MCF 10A (cell line): ENCODE results near the gene CD7. TPM values are rescaled to one million over a fixed set of nuclear protein-coding genes. Genes with fewer than 3 reads are reported as not detected.

Experiments
- BruUV-seq: library from RNA; stranded (reverse); fragments of 400-500 nt; replicated peaks from 2 replicates; lab custom pipeline; 2021; lab: Mats Ljungman, UMichigan
- CTCF ChIA-PET: fragments of 300-600 bp; sonication (Branson Sonifier 250); formaldehyde crosslinking; extraction: SDS; loops from one replicate; lab custom pipeline; 2021; ENCODE audit warnings: antibody characterized with exemption, inconsistent platforms; lab: Yijun Ruan, JAX
- POLR2A ChIA-PET: fragments of 300-600, 350-650 bp; sonication (Branson Sonifier 250); formaldehyde crosslinking; extraction: SDS; loops from one replicate; lab custom pipeline; 2020; ENCODE audit warnings: antibody characterized with exemption, inconsistent platforms; lab: Yijun Ruan, JAX
- DNase-seq: peaks from one replicate; pipeline ENCODE4 v3.0.0-alpha.2; 2018; ENCODE audit not compliant: unreplicated experiment
- H3K27ac Mint-ChIP-seq: one replicate; pipeline ENCODE4 v1.8.0; 2022; ENCODE audit warnings: mild to moderate bottlenecking, low read depth, mixed read lengths; ENCODE audit not compliant: unreplicated experiment
- H3K27me3 Mint-ChIP-seq: one replicate; pipeline ENCODE4 v1.8.0; 2022; ENCODE audit warnings: mixed read lengths; ENCODE audit not compliant: insufficient read depth, unreplicated experiment
- H3K36me3 Mint-ChIP-seq: one replicate; pipeline ENCODE4 v1.8.0; 2022; ENCODE audit warnings: mild to moderate bottlenecking, moderate library complexity, mixed read lengths; ENCODE audit not compliant: insufficient read depth, unreplicated experiment
- H3K4me1 Mint-ChIP-seq: one replicate; pipeline ENCODE4 v1.8.0; 2022; ENCODE audit warnings: mixed read lengths; ENCODE audit not compliant: insufficient read depth, unreplicated experiment
- H3K4me3 Mint-ChIP-seq: one replicate; pipeline ENCODE4 v1.8.0; 2022; ENCODE audit warnings: mild to moderate bottlenecking, moderate library complexity, mixed read lengths; ENCODE audit not compliant: unreplicated experiment
- H3K9me3 Mint-ChIP-seq: one replicate; pipeline ENCODE4 v1.8.0; 2022; ENCODE audit warnings: mixed read lengths; ENCODE audit not compliant: unreplicated experiment
- intact Hi-C: fragments of 100-400 bp; cut with micrococcal nuclease; formaldehyde crosslinking; loops from 2 replicates; pipeline ENCODE4 v1.14.1; 2022
- total RNA-seq: library from RNA; stranded (reverse); gene quantifications from 2 replicates; pipeline ENCODE4 v1.2.3, GENCODE V29; 2022
- TF ChIP-seq, protein P1 (sequence below): fragments of 200-600 bp; IDR thresholded peaks from one replicate; pipeline ENCODE4 v1.8.0; 2022; ENCODE audit warnings: antibody characterized with exemption, mild to moderate bottlenecking; ENCODE audit not compliant: unreplicated experiment

CD7 gene
- total RNA-seq, 1 experiment from 2014 or later, result 0.63 TPM

- ChIA-PET POLR2A (interaction anchor here (0.9 to 1.4 kb wide), 2 partner anchors 32 to 49 kb away, joined by 3 to 5 read pairs; no protein-coding TSS in a partner anchor), CTCF (interaction anchor here (0.6 kb wide), 1 partner anchor 200 kb away, joined by 3 read pairs; no protein-coding TSS in a partner anchor)
- no peaks in the 10 kb centered on the region for H3K27me3 Mint-ChIP-seq
- H3K36me3 Mint-ChIP-seq, result peaks cover 2% of the 10 kb centered on the region
- intact Hi-C loops, result no loop called here
- DNase-seq, result peak; percentile 77
- TF ChIP-seq, protein P1, sequence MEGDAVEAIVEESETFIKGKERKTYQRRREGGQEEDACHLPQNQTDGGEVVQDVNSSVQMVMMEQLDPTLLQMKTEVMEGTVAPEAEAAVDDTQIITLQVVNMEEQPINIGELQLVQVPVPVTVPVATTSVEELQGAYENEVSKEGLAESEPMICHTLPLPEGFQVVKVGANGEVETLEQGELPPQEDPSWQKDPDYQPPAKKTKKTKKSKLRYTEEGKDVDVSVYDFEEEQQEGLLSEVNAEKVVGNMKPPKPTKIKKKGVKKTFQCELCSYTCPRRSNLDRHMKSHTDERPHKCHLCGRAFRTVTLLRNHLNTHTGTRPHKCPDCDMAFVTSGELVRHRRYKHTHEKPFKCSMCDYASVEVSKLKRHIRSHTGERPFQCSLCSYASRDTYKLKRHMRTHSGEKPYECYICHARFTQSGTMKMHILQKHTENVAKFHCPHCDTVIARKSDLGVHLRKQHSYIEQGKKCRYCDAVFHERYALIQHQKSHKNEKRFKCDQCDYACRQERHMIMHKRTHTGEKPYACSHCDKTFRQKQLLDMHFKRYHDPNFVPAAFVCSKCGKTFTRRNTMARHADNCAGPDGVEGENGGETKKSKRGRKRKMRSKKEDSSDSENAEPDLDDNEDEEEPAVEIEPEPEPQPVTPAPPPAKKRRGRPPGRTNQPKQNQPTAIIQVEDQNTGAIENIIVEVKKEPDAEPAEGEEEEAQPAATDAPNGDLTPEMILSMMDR, result no peak
- no TSS peak for BruUV-seq
- H3K9me3 Mint-ChIP-seq, result no peaks in the 10 kb centered on the region
- no peak overlapping the region for H3K4me3 Mint-ChIP-seq
- H3K4me1 Mint-ChIP-seq, result peaks cover 16% of the 10 kb centered on the region
- H3K27ac Mint-ChIP-seq, result no peak overlapping the region
Measured at GRCh38 chr17:82330322-82331239, 13.2 kb upstream of the CD7 start.

GRCh38 chr17:82329683-82330321, 12.4 kb upstream of the CD7 start:
- H3K9me3 Mint-ChIP-seq, result no peaks in the 10 kb centered on the region
- peaks cover 8% of the 10 kb centered on the region for H3K4me1 Mint-ChIP-seq
- TF ChIP-seq, protein P1, result no peak
- no peak for DNase-seq
- H3K27ac Mint-ChIP-seq, result no peak overlapping the region
- H3K27me3 Mint-ChIP-seq, result no peaks in the 10 kb centered on the region
- BruUV-seq, result no TSS peak
- H3K36me3 Mint-ChIP-seq, result no peaks in the 10 kb centered on the region
- intact Hi-C loops, result no loop called here
- no peak overlapping the region for H3K4me3 Mint-ChIP-seq
- CTCF ChIA-PET, result no interaction called here
- POLR2A ChIA-PET, result interaction anchor here (0.9 to 1.4 kb wide), 2 partner anchors 32 to 48 kb away, joined by 3 to 5 read pairs; no protein-coding TSS in a partner anchor

- Mint-ChIP-seq H3K4me1 (peaks cover 7% of the 10 kb centered on the region), H3K27ac (no peak overlapping the region), H3K27me3 (no peaks in the 10 kb centered on the region), H3K9me3 (no peaks in the 10 kb centered on the region), H3K4me3 (no peak overlapping the region), H3K36me3 (no peaks in the 10 kb centered on the region)
- DNase-seq, result no peak
- no TSS peak for BruUV-seq
- intact Hi-C loops, result no loop called here
- CTCF ChIA-PET, result no interaction called here
- POLR2A ChIA-PET, result interaction anchor here (0.5 kb wide), 1 partner anchor 35 kb away, joined by 4 read pairs; no protein-coding TSS in a partner anchor
- TF ChIP-seq, protein P1, result no peak
Measured at GRCh38 chr17:82328994-82329507, 11.6 kb upstream of the CD7 start.
